IPS-NIHi11 (cell line): ENCODE data around the gene THAP4.

Experiments
- DNase-seq: peaks from one replicate; pipeline ENCODE4 v3.0.0; 2012; ENCODE audit warnings: mixed read lengths, low spot score

The THAP4 gene

DNA sequence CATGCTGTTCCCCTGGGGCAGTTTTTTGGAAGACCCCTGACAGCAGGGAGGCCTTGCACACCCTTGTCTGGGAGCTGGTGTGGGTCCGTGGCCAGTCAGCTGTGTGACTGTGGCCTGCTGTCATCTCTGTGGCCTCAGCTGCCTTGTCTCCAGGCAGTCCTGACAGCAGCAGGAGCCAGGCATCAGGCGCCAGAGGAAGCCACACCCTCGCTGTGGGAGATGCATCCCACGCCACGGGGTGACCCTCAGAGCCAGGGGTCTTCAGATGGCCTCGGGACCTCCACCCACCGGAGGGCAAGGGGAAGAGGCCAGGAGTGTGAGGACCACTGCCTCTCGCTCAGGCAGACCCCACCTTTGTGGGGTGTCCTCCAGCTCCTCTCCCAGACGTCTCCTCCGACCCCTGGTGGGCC lies 73.4 kb downstream of the THAP4 start:
- no peak for DNase-seq

DNA sequence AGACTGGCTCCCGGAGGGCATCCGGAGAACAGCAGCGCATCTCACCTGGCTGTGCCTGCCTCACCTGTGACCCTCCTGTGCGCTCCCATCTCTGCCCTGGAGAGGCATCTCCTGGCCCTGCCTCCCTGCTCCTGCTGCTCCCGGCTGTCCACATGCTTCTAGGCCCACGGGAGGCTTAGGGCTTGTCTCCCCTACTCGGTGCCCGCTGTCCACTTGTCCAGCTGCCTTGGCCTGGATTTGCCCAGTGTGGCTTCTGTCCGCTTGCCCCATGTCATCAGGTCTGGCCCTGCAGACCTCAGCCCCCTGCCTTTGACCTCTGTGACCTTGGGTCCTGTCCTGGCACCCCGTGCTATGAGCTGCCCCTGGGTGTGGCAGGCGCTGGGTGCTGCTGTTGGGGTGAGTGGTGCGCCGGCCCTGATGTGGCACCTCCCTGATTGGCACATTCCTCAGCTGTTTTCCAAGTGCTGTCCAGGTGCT lies 73.9 kb downstream of the THAP4 start:
- no peak for DNase-seq

DNA sequence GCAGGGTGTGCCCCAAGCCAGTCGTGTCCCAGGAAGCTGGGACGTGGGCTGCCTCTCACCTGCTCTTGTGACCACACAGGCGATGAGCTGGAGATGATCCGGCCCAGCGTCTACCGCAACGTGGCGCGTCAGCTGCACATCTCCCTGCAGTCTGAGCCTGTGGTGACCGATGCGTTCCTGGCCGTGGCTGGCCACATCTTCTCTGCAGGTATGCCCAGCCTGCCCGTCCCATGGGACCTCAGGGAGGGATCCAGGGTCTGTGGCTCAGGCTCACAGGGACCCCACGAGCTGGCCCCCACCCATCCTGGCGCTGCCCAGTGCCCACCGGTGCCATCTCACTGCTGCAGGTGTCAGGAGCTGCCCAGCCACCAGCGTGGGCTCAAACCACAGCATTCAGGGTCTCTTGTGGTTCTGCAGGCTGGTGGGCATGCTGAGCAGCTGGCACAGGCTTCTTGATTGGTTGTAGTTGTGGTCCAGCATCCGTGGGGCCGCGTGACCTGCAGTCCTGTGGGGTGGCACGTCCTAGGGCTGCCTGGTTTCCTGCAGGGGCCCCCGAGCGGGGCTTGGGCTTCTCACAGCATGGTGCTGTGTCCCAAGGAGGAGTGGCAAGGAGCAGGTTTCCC lies 74.6 kb downstream of the THAP4 start:
- no peak for DNase-seq

DNA sequence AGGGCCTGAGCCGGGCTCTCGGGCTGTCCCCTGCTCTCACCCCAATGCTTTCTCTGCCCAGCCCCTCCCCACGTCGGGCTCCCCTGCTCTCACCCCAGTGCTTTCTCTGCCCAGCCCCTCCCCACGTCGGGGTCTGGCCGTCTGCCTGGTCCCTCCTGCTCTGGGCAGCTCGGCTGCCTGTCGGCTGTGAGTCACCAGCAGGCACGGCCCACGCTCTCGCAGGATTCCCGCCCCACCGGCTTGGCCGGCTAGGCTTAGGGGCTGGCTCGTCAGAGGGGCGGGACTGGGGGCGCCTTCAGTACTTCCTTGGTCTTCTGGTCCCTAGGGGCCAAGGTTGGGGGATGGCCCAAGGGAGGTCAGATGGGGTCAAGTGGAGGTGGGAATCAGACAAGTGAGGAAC lies 75.1 kb downstream of the THAP4 start:
- peak; percentile 63 for DNase-seq

DNA sequence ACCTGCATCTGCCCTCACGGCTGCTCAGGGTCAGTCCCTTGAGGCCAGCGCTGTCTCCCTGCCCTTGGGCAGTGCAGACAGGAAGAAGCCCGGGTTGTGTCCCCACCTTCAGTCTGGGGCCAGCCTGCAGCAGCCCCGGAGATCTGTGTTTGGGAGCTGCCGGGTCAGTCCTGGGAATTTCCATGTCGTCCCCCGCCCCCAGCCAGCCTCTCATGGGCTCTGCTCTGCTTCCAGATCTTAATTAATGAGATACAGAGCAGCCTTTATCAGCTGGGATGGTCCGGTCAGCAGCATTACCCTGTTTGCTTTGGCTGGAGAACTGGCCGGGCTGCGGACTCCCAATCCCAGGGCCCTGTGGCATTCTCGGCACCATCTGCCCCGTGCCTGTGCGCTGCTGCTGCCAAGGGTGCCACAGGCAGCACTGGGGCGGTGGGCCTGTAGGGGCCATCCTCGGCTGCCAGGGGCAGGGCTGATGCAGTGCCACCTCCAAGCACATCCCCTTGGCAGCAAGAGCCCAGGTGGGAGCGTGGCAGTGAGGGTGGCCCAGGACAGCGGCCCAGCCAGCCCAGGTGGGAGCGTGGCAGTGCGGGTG lies 76.0 kb downstream of the THAP4 start:
- DNase-seq: no peak

DNA sequence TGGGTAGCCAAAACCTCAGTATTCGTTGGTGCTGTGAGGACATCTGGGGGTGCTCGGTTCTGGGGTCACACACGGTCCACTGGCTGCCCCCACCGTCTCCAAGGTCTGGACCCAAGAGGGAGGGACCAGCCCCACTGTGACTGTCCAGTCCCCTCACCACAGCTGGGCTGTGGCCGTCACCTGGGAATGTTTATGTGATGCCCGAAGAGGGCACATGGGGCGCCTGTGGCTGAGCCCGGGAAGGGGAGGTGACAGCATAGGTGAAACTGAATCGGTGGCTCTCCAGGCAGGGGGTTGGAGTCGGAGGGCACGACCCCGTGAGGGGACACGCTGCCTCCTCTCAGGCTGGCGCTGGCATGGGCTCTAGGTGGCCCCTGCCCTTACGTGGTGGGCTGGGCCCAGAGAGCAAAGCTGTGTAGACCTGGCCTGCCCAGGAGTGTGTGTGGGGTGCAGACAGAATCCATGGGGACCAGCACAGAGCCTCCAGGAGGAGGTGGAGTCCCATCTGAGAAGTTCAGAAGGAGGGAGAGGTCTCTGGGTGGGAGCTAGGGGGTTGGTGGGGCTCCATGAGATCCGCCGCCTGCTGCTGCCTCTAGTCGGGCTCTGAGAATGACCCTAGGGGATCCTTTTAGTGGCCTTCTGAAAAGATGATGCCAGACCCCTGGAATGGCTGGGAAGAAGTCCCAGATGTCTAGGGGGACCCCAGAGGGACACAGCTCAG lies 76.6 kb downstream of the THAP4 start:
- DNase-seq: no peak

DNA sequence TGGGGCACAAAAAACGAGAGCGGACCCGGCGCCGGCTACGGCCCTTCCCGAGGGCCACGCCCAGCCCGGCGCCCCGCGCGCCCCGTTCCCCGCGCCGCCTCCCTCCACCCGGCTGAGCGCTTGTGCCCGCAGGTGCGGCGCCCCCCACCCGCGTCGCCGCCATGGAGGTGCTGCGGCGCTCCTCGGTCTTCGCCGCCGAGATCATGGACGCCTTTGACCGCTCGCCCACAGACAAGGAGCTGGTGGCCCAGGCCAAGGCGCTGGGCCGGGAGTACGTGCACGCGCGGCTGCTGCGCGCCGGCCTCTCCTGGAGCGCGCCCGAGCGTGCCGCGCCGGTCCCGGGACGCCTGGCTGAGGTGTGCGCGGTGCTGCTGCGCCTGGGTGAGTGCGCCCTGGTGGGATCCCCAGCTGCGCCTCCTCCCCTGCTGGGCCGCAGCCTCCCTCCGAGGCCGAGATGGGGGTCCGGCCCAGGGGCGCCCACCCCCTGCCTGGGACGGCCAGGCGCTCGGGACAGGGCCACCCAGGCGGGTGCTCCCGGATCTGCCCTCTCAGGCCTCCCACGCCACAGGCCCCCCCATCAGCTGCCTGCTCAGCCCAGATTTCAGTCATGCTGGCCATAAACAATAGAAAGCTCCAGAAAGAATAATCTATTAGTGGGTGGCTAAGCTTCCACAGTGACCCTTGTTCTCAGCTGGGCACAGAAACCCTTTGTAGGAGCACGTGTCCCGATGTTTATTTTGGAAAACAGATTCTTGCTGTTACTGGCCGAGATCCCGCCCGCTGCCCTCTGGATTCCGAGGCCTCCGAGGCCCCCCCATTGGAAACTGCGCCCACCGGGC lies 77.4 kb downstream of the THAP4 start:
- peak; percentile 89 for DNase-seq

DNA sequence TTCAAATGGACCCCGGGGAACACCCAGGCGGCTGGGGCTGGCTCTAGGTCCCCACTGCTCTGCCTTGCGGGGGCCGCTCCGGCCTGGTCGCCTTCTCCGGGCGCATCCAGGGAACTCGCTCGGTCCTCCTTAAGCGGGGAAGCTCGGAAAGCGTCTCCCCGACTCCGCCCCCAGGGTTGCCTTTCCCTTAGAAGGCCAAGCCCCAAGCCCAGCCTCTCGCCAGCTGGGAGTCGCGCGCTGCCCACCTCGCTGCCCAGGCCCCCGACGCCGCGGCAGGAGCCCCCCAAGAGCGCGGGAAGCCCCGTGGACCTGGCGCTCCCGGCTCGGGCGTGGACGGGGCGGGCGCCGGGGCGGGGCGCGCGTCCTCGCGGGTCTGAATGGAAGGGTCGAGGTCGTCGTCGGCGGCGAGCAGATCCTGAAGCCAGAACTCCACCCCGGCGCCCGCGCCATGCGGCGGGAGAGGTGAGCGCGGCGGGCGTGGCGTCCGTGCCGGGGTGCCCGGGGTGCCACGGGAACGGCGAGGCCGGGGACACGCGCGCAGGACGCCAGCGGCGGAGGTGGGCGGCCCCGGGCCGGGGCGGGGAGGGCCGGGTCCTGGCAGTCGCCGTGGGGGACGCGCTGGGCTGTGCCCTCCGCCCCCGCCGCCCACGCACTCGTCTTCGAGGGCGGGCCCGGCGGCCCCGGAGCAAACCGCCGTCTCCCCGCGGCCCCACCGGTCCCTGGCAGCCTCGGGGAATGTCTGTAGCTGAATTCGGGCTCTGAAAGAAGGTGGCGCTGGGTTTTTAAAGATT lies 78.2 kb downstream of the THAP4 start, which contains the start of gene BOK:
BOK (plus strand) TSS at position 214 of the 791 bp plus-strand sequence. CDS start 739 bp downstream, outside the sequence.
- peak; percentile 89 for DNase-seq

DNA sequence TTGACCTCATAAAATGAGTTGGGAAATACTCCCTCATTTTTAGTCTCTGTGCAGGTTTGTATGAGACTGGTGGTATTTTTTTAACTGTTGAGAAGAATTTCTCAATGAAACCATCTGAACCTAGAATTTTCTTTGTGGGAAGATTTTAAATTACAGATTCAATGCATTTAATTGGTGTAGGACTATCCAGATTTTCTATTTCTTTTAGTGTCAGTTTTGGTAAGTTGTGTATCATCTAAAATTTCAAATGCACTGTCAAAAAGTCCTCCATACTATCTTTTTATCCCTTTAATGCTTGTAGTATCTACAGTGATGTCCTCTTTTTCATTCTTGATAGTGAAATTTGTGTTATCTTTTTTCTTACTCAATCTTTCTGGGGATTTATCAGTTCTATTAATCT lies 80.2 kb downstream of the THAP4 start:
- DNase-seq: no peak

DNA sequence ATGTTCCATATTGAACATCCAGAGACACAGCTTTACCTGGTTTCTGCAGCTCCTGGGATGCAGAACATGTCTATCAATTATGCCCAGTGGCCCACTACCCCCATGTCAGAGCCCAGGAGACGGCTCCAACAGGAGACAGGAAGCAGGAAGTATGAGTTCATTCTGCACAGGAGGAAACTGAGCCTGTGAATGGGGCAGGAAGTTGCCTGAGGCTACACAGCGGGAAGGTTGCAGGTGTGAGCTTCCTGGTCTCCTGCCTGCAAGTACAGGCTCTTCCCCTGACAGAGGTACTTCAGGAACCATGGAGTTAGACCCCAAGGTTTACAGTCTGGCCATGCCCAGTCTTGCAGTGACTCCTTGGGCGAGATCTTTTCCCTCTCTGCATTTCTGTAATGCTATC lies 81.2 kb downstream of the THAP4 start:
- DNase-seq: no peak

DNA sequence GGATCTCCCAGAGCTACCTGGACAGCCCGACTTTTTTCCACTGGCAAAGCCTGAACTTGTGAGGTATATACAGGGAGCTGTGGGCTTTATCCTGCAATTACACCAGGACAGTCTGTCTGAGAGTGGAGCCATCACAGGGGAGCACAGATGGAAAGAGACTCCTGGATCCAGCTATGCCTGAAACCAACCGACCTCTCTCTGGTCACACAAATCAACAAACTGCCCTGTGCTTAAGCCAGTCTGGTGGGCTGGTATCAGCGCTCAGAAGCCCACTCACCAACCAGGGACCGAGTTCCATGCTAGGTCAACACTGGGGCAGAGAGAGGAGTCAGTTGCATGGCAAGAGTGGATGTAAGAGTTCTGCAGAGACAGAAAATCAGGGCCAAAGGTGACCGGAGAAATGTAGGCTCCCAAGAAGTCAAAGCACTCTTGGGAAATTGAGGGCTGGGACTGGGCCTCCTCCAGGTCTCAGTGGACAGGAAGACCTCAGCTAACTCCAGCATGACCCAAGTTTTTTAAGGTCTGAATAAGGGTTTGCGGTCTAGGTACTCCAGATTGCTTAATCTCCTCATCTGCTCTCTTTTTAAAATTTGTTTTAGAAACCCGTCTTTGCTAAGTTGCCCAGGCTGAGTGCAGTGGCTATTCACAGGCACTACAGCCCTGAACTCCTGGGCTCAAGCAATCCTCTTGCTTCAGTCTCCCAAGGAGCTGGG lies 82.2 kb downstream of the THAP4 start:
- no peak for DNase-seq

DNA sequence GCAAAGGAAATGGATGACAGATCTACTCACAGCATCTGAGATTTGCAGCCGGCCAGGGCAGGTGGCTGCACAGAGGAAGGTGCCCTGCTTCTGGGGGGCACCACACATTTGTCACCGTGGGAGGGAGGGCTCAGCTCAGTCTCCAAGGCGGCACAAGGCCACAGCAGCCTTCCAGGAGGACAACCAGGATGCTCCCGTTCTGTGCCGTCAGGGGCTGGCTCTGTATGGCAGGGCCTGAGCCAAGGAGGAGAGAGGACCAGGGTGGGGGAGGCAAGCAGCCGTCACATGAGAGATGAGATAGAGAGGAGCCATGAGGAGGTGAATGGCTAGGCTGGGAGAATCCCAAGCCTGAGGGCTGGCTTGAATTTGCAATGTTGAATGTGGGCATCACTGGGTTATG lies 83.0 kb downstream of the THAP4 start:
- DNase-seq: no peak

DNA sequence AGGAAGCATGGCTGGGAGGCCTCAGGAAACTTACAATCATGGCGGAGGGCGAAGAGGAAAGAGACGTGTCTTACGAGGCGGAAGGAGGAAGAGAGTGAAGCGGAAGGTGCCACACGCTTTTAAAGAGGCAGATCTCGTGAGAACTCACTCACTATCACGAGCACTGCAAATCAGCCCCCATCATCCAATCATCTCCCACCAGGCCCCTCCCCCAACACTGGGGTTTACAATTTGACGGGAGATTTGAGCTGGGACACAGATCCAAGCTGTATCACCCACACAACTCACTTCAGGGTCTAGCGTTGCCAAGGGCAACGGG lies 83.5 kb downstream of the THAP4 start:
- no peak for DNase-seq

DNA sequence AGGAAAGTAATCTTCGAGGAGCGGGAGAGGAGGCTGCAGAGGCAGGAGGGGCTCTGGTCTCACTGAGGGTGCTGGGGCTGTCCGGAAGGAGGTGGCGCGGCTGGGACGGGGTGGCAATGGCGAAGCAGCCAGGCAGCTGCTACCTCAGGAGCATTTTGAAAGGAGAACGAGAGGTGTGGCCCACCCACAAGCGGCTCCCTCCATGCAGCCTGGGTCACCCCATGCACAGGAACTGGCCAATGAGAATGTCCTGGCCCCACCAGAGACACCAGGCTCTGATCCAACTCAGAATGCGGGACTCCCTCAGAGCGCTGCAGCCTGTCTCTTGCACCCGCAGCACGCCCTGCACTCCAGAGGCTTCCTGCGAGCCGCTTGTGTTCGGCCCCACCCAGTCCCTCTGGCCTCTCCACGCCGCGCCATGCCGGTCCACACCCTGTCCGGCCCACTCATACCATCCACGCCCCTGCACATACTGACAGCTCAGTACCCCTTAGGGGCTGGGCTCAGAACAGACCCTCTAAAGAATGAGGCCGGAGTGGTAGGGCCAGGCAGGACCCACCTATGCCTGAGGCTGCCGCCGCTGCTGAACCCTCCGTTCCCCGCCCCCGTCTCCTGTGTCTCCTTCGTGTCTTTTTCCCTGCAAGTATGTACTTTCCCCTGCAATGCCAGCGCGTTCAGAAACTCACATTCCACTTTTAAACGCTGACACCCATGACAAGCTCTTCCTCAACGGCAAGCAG lies 84.8 kb downstream of the THAP4 start:
- peak; percentile 10 for DNase-seq

DNA sequence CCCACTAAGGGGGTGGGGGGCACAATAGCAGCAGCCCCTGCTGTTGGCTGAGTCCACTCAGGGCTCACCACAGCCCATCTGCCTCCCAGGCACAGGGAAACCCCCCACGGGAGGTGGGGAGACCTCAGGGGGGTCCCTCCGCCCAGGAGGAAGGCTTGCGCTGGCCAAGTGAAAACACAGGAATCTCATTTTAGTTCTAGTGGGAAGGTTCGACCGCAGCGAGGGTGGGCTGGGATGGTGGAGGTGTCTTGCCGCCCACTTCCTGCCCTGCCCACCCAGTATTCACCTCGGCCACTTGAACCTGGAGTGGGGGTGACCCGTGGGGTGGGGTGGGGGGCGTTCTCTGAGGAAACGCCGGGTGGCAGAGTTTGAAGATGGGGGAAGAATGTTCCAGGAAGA lies 85.4 kb downstream of the THAP4 start:
- peak; percentile 7 for DNase-seq

DNA sequence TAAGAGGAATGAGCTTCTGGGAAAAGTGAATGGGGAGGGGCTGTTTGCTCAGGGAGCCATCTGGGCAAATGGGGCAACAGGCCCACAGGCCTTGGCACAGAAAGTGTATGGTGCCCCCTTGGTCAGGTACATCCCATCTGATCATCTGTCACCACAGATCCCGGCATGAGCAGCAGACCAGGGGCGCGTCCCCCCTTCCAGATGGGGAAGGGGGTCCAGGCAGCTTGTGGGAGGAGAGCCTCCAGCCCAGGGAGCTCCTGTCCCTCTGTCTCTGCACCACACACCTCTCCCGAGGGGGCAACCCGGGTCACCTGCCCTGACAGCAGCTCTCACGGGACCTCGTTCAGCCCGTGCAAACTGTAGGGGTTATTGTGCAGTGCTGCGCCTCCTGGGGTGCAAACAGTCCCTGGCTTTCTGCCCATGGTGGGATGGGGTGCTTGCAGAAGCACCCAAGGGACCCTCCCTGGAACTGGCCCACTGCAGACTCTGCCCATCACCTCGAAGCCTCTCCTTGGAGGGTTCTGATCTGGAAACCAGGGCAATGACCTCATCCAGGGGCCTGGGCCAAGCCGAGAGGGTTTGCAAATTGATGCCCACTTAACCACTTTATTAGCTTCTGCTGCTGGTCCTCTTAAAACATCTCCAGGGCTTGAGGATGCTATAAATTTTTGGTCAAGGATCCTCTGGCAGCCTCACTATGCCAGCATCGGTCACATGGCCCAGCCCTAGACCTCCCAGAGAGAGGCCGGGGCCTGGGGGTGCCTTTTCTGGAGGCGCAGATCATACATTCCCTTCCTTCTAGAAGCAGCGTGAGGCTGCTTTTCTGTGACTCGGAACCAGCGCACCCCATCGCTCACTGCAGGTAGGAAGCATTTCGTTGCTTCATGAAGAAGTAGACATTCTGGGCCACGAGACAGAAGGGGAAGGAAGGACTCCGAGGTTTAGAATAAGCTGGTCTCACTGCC lies 86.1 kb downstream of the THAP4 start:
- DNase-seq: no peak

DNA sequence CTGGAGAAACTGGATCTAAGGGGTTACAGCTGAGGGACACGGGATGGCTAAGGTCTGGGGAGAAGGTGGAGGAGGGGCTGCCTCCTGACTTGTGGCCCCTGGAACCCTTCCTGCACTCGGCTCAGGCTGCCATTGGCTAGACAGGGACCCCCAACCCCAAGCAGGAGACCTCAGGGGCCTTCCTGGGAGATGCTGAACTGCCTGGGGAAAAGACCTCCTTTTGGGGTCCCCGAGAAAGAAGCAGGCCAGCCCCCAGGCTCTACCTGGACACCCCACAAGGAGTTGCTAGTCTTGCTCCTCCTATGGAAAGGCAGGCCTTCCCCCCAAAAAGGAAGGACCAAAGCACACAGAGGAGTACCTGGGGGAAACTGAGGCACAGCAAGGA lies 88.5 kb downstream of the THAP4 start:
- DNase-seq: no peak

DNA sequence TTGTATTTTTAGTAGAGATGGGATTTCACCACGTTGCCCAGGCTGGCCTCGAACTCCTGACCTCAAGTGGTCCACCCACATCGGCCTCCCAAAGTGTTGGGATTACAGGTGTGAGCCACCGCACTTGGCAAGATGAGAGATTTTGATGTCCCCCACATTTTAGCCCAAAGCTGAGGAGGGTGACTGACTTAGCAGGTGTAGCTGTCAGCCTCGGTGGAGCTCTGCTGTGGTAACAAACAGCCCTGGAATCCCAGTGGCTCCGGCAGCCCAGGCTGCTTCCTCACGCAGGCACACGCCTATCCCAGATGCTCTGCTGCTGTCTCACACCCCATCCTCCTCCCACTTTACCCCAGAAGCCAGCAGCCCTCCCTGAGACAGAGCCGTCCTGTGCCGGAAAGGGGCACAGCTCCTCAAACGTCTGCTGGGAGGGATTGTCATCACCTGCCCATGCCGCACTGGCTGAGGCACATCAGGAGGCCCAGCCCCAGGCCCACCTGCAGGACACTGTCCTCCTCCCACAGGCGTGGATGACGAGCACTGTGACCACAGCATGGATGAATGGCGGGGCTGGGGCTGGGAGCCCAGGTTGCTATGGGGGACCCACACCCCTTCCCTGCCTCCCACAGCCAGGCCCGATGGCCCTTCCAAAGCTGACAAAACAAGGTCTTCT lies 89.0 kb downstream of the THAP4 start:
- no peak for DNase-seq
